Astrocyte (in vitro differentiated cells and primary cell): Measurements from ENCODE around the gene CDH23. TPM values are rescaled to one million over a fixed set of nuclear protein-coding genes. Genes with fewer than 3 reads are reported as not detected.
A peak's percentile ranks its signal among the peaks of the same experiment; 100 is the strongest.

ENCODE experiments used
- DNase-seq: peaks from one replicate; pipeline ENCODE4 v3.0.0-alpha.2; 2010; ENCODE audit warnings: low read depth
- FAIRE-seq: peaks from 2 replicates; lab custom pipeline; 2011; peaks lifted over from hg19 to GRCh38; lab: Jason Lieb, UNC
- H2AFZ ChIP-seq: 2 replicates; pipeline ENCODE4 v1.6.0; 2012; ENCODE audit warnings: low read depth, low read length, inconsistent platforms
- H3K27ac ChIP-seq: 2 replicates; pipeline ENCODE4 v1.5.1; 2011; ENCODE audit warnings: low read depth, low read length, inconsistent platforms
- H3K27me3 ChIP-seq: 2 replicates; pipeline ENCODE4 v1.6.0; 2011; ENCODE audit warnings: low read length, inconsistent platforms; ENCODE audit not compliant: insufficient read depth
- H3K36me3 ChIP-seq: 2 replicates; pipeline ENCODE4 v1.5.1; 2011; ENCODE audit warnings: low read length, inconsistent platforms; ENCODE audit not compliant: insufficient read depth
- H3K4me1 ChIP-seq: 2 replicates; pipeline ENCODE4 v1.5.1; 2011; ENCODE audit warnings: low read length, inconsistent platforms; ENCODE audit not compliant: insufficient read depth
- H3K4me2 ChIP-seq: 2 replicates; pipeline ENCODE4 v1.6.0; 2012; ENCODE audit warnings: low read length, inconsistent platforms
- H3K4me3 ChIP-seq: 2 replicates; pipeline ENCODE4 v1.5.1; 2011; ENCODE audit warnings: low read depth, mild to moderate bottlenecking, low read length, inconsistent platforms; ENCODE audit not compliant: insufficient read depth
- H3K79me2 ChIP-seq: 2 replicates; pipeline ENCODE4 v1.6.0; 2012; ENCODE audit warnings: mild to moderate bottlenecking, low read length, inconsistent platforms; ENCODE audit not compliant: insufficient read depth
- H3K9ac ChIP-seq: 2 replicates; pipeline ENCODE4 v1.6.0; 2012; ENCODE audit warnings: mild to moderate bottlenecking, low read length, inconsistent platforms
- H3K9me3 ChIP-seq: 2 replicates; pipeline ENCODE4 v1.5.1; 2012; ENCODE audit warnings: low read depth, mild to moderate bottlenecking, low read length, inconsistent platforms; ENCODE audit not compliant: insufficient read depth
- H4K20me1 ChIP-seq: 2 replicates; pipeline ENCODE4 v1.6.0; 2012; ENCODE audit warnings: low read length, inconsistent platforms; ENCODE audit not compliant: insufficient read depth
- H3K27ac Mint-ChIP-seq: one replicate; pipeline ENCODE4 v1.8.0; 2021; ENCODE audit warnings: mild to moderate bottlenecking, mixed read lengths; ENCODE audit not compliant: unreplicated experiment
- H3K27me3 Mint-ChIP-seq: one replicate; pipeline ENCODE4 v1.8.0; 2021; ENCODE audit warnings: low read depth, mixed read lengths; ENCODE audit not compliant: unreplicated experiment
- H3K36me3 Mint-ChIP-seq: one replicate; pipeline ENCODE4 v1.8.0; 2021; ENCODE audit warnings: low read depth, mixed read lengths; ENCODE audit not compliant: unreplicated experiment
- H3K4me1 Mint-ChIP-seq: one replicate; pipeline ENCODE4 v1.8.0; 2021; ENCODE audit warnings: low read depth, mixed read lengths; ENCODE audit not compliant: unreplicated experiment
- H3K4me3 Mint-ChIP-seq: one replicate; pipeline ENCODE4 v1.8.0; 2021; ENCODE audit warnings: mild to moderate bottlenecking, moderate library complexity, mixed read lengths; ENCODE audit not compliant: unreplicated experiment
- H3K9me3 Mint-ChIP-seq: one replicate; pipeline ENCODE4 v1.8.0; 2021; ENCODE audit warnings: mild to moderate bottlenecking, mixed read lengths; ENCODE audit not compliant: unreplicated experiment
- EZH2 ChIP-seq: IDR thresholded peaks from 2 replicates; pipeline ENCODE4 v1.6.1; 2012; ENCODE audit warnings: mild to moderate bottlenecking, low read length, inconsistent platforms; ENCODE audit not compliant: insufficient read depth
- total RNA-seq: library from RNA; stranded (reverse); gene quantifications from 2 replicates; pipeline ENCODE4 v1.2.1, GENCODE V29; 2021
- TF ChIP-seq, protein P1 (sequence below): IDR thresholded peaks from 2 replicates; pipeline ENCODE4 v1.5.1; 2011; ENCODE audit warnings: low read depth, mild to moderate bottlenecking, inconsistent platforms, low read length, moderate library complexity; ENCODE audit not compliant: insufficient read depth

Gene CDH23
- total RNA-seq, 1 donor from 2014 or later: not detected

DNA sequence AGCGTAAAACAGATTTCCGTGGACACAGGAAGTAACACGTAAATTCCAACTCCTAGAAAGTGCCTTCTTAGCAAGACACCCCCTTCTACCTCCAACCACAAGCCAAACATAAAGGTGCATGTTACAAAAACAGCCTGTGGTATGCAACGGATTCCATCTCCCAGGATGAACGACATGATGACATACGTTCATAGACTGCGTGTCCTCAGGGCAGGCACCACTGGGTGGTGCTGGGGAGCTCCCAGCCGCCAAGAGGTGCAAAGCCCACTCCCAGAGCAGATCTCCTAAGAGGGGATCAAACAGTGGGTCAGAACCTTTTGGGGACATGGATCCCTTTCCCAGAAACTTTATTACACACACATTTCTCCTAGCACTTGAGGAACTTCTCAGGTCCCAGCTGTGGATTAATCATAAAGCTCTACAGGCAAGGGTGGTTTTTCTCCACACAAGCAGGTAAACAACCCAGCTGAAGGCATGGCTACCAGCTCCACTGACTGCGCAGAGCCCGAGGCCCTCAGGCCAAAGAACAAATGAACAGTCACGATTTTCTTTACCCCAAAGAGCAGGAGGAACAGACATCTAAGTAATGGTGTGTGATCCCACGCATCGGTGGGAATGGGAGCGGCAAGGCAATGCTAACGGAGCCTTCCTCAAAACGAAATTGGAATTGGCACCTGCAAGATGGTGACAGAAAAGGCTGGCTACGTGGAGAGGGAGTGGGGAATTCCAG, 440.5 kb downstream of the CDH23 start:
- TF ChIP-seq EZH2: no peak
- TF ChIP-seq, protein P1, sequence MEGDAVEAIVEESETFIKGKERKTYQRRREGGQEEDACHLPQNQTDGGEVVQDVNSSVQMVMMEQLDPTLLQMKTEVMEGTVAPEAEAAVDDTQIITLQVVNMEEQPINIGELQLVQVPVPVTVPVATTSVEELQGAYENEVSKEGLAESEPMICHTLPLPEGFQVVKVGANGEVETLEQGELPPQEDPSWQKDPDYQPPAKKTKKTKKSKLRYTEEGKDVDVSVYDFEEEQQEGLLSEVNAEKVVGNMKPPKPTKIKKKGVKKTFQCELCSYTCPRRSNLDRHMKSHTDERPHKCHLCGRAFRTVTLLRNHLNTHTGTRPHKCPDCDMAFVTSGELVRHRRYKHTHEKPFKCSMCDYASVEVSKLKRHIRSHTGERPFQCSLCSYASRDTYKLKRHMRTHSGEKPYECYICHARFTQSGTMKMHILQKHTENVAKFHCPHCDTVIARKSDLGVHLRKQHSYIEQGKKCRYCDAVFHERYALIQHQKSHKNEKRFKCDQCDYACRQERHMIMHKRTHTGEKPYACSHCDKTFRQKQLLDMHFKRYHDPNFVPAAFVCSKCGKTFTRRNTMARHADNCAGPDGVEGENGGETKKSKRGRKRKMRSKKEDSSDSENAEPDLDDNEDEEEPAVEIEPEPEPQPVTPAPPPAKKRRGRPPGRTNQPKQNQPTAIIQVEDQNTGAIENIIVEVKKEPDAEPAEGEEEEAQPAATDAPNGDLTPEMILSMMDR: peak; percentile 47
- Histone ChIP-seq H3K27ac (peak overlapping the region; percentile 65), H3K4me3 (no peak overlapping the region), H3K27me3 (no peaks in the 10 kb centered on the region), H3K9me3 (no peaks in the 10 kb centered on the region), H2AFZ (no peak overlapping the region), H3K79me2 (peaks cover 94% of the 10 kb centered on the region), H3K9ac (peak overlapping the region; percentile 47), H3K4me2 (peak overlapping the region; percentile 62), H4K20me1 (peaks cover 96% of the 10 kb centered on the region), H3K4me1 (peaks cover 60% of the 10 kb centered on the region), H3K36me3 (peaks cover 3% of the 10 kb centered on the region)
- Mint-ChIP-seq H3K4me1 (peaks cover 54% of the 10 kb centered on the region), H3K9me3 (no peaks in the 10 kb centered on the region), H3K4me3 (no peak overlapping the region), H3K36me3 (peaks cover 2% of the 10 kb centered on the region), H3K27ac (peak overlapping the region; percentile 83), H3K27me3 (no peaks in the 10 kb centered on the region)
- FAIRE-seq: no peak
- no peak for DNase-seq

DNA sequence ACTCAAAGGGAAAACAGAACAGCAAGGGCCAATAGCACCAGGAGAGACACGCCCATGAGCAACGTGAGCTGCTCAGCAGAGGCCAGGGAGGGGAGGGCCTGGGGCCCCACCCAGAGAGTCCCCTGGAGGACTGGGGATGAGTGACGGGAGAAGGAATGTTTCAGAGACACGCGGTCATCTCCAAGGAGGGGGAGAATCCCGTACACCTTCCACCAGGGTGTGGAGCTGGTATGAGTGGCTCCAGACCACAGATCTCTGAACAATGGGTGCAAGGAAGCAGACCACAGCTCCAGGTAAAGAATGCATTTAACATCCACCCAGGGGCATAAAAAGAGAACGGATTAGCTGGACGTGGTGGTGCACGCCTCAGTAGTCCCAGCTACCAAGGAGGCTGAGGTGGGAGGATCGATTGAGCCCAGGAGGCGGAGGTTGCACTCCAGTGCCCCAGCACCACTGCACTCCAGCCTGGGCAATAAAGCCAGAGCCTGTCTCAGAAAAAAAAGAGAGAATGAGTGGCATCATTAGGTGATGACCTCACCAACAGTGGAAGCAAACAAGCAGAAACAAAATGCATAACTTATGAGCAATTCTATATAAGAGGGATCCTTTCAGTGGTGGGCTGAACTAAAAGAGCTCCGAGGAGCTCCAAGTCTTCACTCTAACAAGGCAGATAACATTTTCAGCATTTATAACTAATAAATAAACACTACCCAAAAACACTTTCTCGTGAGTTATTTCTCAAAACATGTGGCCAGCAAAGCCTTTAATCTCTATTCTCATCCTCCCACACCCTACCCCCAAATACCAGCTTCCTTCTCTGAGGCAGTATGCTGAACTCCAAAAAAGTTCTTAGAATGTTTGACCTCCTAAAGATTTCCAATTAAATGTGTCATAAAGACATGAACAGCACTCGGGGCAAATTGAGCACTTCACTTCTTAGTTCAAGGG, 441.8 kb downstream of the CDH23 start:
- Histone ChIP-seq H2AFZ (no peak overlapping the region), H3K9ac (peak overlapping the region; percentile 1), H3K4me2 (peak overlapping the region; percentile 62), H3K27me3 (no peaks in the 10 kb centered on the region), H3K27ac (peak overlapping the region; percentile 24), H3K4me3 (no peak overlapping the region), H3K4me1 (peaks cover 58% of the 10 kb centered on the region), H3K9me3 (no peaks in the 10 kb centered on the region), H4K20me1 (peaks cover 96% of the 10 kb centered on the region), H3K36me3 (peaks cover 3% of the 10 kb centered on the region), H3K79me2 (peaks cover 95% of the 10 kb centered on the region)
- Mint-ChIP-seq H3K9me3 (no peaks in the 10 kb centered on the region), H3K4me1 (peaks cover 54% of the 10 kb centered on the region), H3K27me3 (no peaks in the 10 kb centered on the region), H3K36me3 (no peaks in the 10 kb centered on the region), H3K27ac (peak overlapping the region; percentile 83), H3K4me3 (peak overlapping the region; percentile 7)
- no peak for FAIRE-seq
- TF ChIP-seq, protein P1: no peak
- TF ChIP-seq EZH2: no peak
- DNase-seq: peak; percentile 39
